ENCODE measurements around the gene ADAM22.

DNA sequence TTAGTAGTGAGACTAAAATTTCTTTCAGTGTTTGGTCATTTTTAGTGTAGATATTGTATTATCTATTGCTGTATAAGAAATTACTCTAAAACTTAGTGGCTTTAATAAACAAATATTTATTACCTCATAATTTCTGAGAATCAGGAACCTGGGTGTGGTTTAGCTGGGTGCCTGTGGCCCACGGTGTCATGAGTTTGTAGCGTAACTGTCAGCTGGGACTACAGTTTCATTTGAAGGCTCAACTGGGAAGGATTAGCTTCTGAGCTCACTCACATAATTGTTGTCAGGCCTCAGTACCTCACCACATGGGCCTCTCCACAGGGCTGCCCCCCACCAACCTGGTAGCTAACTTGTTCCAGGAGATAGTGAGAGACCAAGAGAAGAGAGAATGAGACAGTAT, 187.3 kb downstream of the ADAM22 start:
- TF ChIP-seq CTCF (IDR thresholded peaks at IDR 0.05) (no peak), POLR2A (IDR thresholded peaks at IDR 0.05) (no peak)

All from right lobe of liver (tissue), 4 donors.